C1 segment of cervical spinal cord (tissue), 14 donors: ENCODE measurements around the gene MBOAT1.

Source experiments
- DNase-seq, 14 donors: peaks; one replicate each; lab custom pipeline; 2025; lab: John Stamatoyannopoulos, UW

Gene MBOAT1

GRCh38 chr6:20233007-20233730, 20.9 kb upstream of the MBOAT1 start:
- DNase-seq: no peak

GRCh38 chr6:20232188-20232587, 19.9 kb upstream of the MBOAT1 start:
- DNase-seq: no peak

- no peak for DNase-seq
These were observed 18.3 kb upstream of the MBOAT1 start for GRCh38 chr6:20230401-20231119.

GRCh38 chr6:20229881-20230280, 17.6 kb upstream of the MBOAT1 start:
- DNase-seq: no peak

- DNase-seq: no peak
These were observed 15.1 kb upstream of the MBOAT1 start for GRCh38 chr6:20227350-20227749.

- no peak for DNase-seq
These were observed 10.9 kb upstream of the MBOAT1 start for GRCh38 chr6:20223141-20223540.

- no peak for DNase-seq
These were observed 9.2 kb upstream of the MBOAT1 start for GRCh38 chr6:20221421-20221820.

- no peak for DNase-seq
These were observed 8.1 kb upstream of the MBOAT1 start for GRCh38 chr6:20220359-20220758.

- peak in 2 of 14 donors; percentile 13 to 15 for DNase-seq
These were observed 5.6 kb upstream of the MBOAT1 start for GRCh38 chr6:20217891-20218290.

GRCh38 chr6:20217324-20217855, 5.1 kb upstream of the MBOAT1 start:
- no peak for DNase-seq

GRCh38 chr6:20215310-20215709, 3.0 kb upstream of the MBOAT1 start:
- no peak for DNase-seq

- peak in 1 of 14 donors; percentile 47 for DNase-seq
These were observed 1.1 kb upstream of the MBOAT1 start for GRCh38 chr6:20213271-20213798.

GRCh38 chr6:20211941-20212391, 303 bp downstream of the MBOAT1 start:
- DNase-seq: peak in 1 of 14 donors; percentile 49

- no peak for DNase-seq
These were observed 980 bp downstream of the MBOAT1 start for GRCh38 chr6:20211037-20211940.

GRCh38 chr6:20210158-20210557, 2.1 kb downstream of the MBOAT1 start:
- no peak for DNase-seq

GRCh38 chr6:20208687-20209378, 3.4 kb downstream of the MBOAT1 start:
- DNase-seq: no peak

GRCh38 chr6:20207088-20207418, 5.2 kb downstream of the MBOAT1 start:
- DNase-seq: no peak

GRCh38 chr6:20205722-20206161, 6.5 kb downstream of the MBOAT1 start:
- DNase-seq: no peak

GRCh38 chr6:20204512-20204894, 7.8 kb downstream of the MBOAT1 start:
- no peak for DNase-seq

- no peak for DNase-seq
These were observed 8.4 kb downstream of the MBOAT1 start for GRCh38 chr6:20203561-20204511.
